HG02798 (cell line): ENCODE data around the gene PRDM16.

ENCODE experiments used
- ATAC-seq: cut with Tn5 transposase; IDR thresholded peaks from one replicate; pipeline ENCODE4 v1.9.1; 2021; ENCODE audit warnings: mild to moderate bottlenecking; ENCODE audit not compliant: unreplicated experiment, poor library complexity

Gene PRDM16

GRCh38 chr1:3051270-3052268 lies 17.4 kb upstream of the PRDM16 start:
- ATAC-seq, result no peak

- ATAC-seq, result no peak
These were observed 16.5 kb upstream of the PRDM16 start for GRCh38 chr1:3052501-3052900.

- no peak for ATAC-seq
These were observed 15.5 kb upstream of the PRDM16 start for GRCh38 chr1:3053366-3053980.

GRCh38 chr1:3053986-3054385 lies 15.0 kb upstream of the PRDM16 start:
- ATAC-seq, result no peak

- ATAC-seq, result no peak
These were observed 14.5 kb upstream of the PRDM16 start for GRCh38 chr1:3054474-3054873.

- ATAC-seq, result no peak
These were observed 14.0 kb upstream of the PRDM16 start for GRCh38 chr1:3055051-3055450.

GRCh38 chr1:3056641-3057040 lies 12.4 kb upstream of the PRDM16 start:
- no peak for ATAC-seq

- ATAC-seq, result no peak
These were observed 10.6 kb upstream of the PRDM16 start for GRCh38 chr1:3058263-3059030.

- no peak for ATAC-seq
These were observed 8.9 kb upstream of the PRDM16 start for GRCh38 chr1:3060127-3060526.

GRCh38 chr1:3060601-3061551 lies 8.1 kb upstream of the PRDM16 start:
- no peak for ATAC-seq

- ATAC-seq, result no peak
These were observed 7.4 kb upstream of the PRDM16 start for GRCh38 chr1:3061566-3061965.

GRCh38 chr1:3061981-3062615 lies 6.9 kb upstream of the PRDM16 start:
- no peak for ATAC-seq

GRCh38 chr1:3062616-3063378 lies 6.2 kb upstream of the PRDM16 start:
- ATAC-seq, result no peak

- ATAC-seq, result no peak
These were observed 5.4 kb upstream of the PRDM16 start for GRCh38 chr1:3063379-3064295.

- ATAC-seq, result no peak
These were observed 4.6 kb upstream of the PRDM16 start for GRCh38 chr1:3064296-3064850.

GRCh38 chr1:3064901-3065300 lies 4.1 kb upstream of the PRDM16 start:
- no peak for ATAC-seq

- no peak for ATAC-seq
These were observed 3.6 kb upstream of the PRDM16 start for GRCh38 chr1:3065396-3065795.
